Smooth muscle cell (in vitro differentiated cells): ENCODE results near the gene ZEB1. TPM values are rescaled to one million over a fixed set of nuclear protein-coding genes. Genes with fewer than 3 reads are reported as not detected.

ENCODE experiments used
- DNase-seq: peaks from one replicate; lab custom pipeline; 2025; ENCODE audit not compliant: unreplicated experiment; lab: John Stamatoyannopoulos, UW
- H2AFZ ChIP-seq: fragments of 200-600 bp; sonication (generic); 2 replicates; pipeline ENCODE4 v1.6.0; 2016; ENCODE audit warnings: antibody characterized with exemption, low read depth, mild to moderate bottlenecking
- H3F3A ChIP-seq: fragments of 200-600 bp; sonication (generic); 2 replicates; pipeline ENCODE4 v1.6.0; 2017; ENCODE audit warnings: antibody characterized with exemption, low read depth
- H3K27ac ChIP-seq: fragments of 200-600 bp; sonication (generic); 2 replicates; pipeline ENCODE4 v1.5.1; 2016; ENCODE audit warnings: low read depth, mild to moderate bottlenecking
- H3K27me3 ChIP-seq: fragments of 200-600 bp; sonication (generic); 2 replicates; pipeline ENCODE4 v1.6.1; 2016; ENCODE audit warnings: low read depth, mild to moderate bottlenecking
- H3K36me3 ChIP-seq: fragments of 200-600 bp; sonication (generic); 2 replicates; pipeline ENCODE4 v1.5.1; 2016; ENCODE audit warnings: low read depth
- H3K4me1 ChIP-seq: fragments of 200-600 bp; sonication (generic); 2 replicates; pipeline ENCODE4 v1.5.1; 2016; ENCODE audit warnings: low read depth
- H3K4me2 ChIP-seq: fragments of 200-600 bp; sonication (generic); 2 replicates; pipeline ENCODE4 v1.6.0; 2016; ENCODE audit warnings: mild to moderate bottlenecking
- H3K4me3 ChIP-seq: fragments of 200-600 bp; sonication (generic); 2 replicates; pipeline ENCODE4 v1.5.1; 2016; ENCODE audit warnings: mild to moderate bottlenecking
- H3K79me2 ChIP-seq: fragments of 200-600 bp; sonication (generic); 2 replicates; pipeline ENCODE4 v1.6.0; 2016; ENCODE audit warnings: low read depth, mild to moderate bottlenecking
- H3K9ac ChIP-seq: fragments of 200-600 bp; sonication (generic); 2 replicates; pipeline ENCODE4 v1.6.0; 2016; ENCODE audit warnings: low read depth
- H3K9me3 ChIP-seq: fragments of 200-600 bp; sonication (generic); replicated peaks from 2 replicates; pipeline ENCODE4 v1.5.1; 2016; ENCODE audit warnings: low read depth
- H4K20me1 ChIP-seq: fragments of 200-600 bp; sonication (generic); 2 replicates; pipeline ENCODE4 v1.6.0; 2016; ENCODE audit warnings: low read depth
- WGBS: methylation state at CpG from one replicate; pipeline ENCODE4 v1.1.7; 2016; ENCODE audit warnings: low lambda C conversion rate; 5-methylcytosine and 5-hydroxymethylcytosine counted together
- polyA plus RNA-seq: library from polyadenylated mRNA; unstranded; fragments of >200 nt; fragmentation: Nextera tagmentation; extraction: Ambion mirVana; gene quantifications from 2 replicates; pipeline ENCODE4 v1.2.1, GENCODE V29; 2016
- small RNA-seq: library from RNA; depleted of rRNA; stranded (forward); fragments of <200 nt; gene quantifications from one replicate; pipeline ENCODE3, GENCODE V24; 2014
- total RNA-seq: library from RNA; depleted of rRNA; stranded (reverse); fragments of >200 nt; gene quantifications from 2 replicates; pipeline ENCODE4 v1.2.3, GENCODE V29; 2014
- TF ChIP-seq, protein P1 (sequence below): fragments of 200-600 bp; sonication (generic); IDR thresholded peaks from 2 replicates; pipeline ENCODE4 v1.5.1; 2017; ENCODE audit warnings: borderline replicate concordance, mild to moderate bottlenecking, antibody characterized with exemption; ENCODE audit not compliant: insufficient read depth, poor library complexity, severe bottlenecking

Gene ZEB1
- total and polyA plus RNA-seq, 2 experiments from 2014 or later = 7.9 to 15.7 TPM

DNA sequence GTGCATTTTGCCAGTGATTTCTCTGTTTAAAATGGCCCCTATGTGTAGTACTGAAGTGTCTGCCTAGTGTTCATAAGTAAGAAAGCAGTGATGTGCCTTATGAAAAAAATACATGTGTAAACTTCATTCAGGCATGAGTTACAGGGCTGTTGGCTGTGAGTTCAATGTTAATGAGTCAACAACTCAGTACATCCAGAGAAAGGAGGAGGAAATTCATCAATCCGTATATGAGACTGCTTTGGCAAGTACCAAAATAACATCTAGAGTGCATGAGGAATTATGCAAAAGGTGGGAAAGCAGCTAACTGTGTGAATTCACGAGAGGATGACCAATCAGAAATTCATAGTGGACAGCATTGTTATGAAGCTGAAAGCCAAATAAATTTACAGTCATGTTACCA is 255.6 kb downstream of the ZEB1 start:
- Histone ChIP-seq H3K9me3 (peaks cover 4% of the 10 kb centered on the region), H4K20me1 (no peaks in the 10 kb centered on the region), H3K36me3 (peaks cover 9% of the 10 kb centered on the region), H3K27ac (no peak overlapping the region), H3F3A (no peaks in the 10 kb centered on the region), H3K9ac (no peak overlapping the region), H3K4me1 (no peaks in the 10 kb centered on the region), H3K27me3 (no peaks in the 10 kb centered on the region), H3K79me2 (no peaks in the 10 kb centered on the region), H3K4me3 (no peak overlapping the region), H3K4me2 (no peak overlapping the region), H2AFZ (no peak overlapping the region)
- DNase-seq = no peak
- 88% methylated on average over 2 of the region's 2 CpGs for WGBS
- TF ChIP-seq, protein P1, sequence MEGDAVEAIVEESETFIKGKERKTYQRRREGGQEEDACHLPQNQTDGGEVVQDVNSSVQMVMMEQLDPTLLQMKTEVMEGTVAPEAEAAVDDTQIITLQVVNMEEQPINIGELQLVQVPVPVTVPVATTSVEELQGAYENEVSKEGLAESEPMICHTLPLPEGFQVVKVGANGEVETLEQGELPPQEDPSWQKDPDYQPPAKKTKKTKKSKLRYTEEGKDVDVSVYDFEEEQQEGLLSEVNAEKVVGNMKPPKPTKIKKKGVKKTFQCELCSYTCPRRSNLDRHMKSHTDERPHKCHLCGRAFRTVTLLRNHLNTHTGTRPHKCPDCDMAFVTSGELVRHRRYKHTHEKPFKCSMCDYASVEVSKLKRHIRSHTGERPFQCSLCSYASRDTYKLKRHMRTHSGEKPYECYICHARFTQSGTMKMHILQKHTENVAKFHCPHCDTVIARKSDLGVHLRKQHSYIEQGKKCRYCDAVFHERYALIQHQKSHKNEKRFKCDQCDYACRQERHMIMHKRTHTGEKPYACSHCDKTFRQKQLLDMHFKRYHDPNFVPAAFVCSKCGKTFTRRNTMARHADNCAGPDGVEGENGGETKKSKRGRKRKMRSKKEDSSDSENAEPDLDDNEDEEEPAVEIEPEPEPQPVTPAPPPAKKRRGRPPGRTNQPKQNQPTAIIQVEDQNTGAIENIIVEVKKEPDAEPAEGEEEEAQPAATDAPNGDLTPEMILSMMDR = no peak

DNA sequence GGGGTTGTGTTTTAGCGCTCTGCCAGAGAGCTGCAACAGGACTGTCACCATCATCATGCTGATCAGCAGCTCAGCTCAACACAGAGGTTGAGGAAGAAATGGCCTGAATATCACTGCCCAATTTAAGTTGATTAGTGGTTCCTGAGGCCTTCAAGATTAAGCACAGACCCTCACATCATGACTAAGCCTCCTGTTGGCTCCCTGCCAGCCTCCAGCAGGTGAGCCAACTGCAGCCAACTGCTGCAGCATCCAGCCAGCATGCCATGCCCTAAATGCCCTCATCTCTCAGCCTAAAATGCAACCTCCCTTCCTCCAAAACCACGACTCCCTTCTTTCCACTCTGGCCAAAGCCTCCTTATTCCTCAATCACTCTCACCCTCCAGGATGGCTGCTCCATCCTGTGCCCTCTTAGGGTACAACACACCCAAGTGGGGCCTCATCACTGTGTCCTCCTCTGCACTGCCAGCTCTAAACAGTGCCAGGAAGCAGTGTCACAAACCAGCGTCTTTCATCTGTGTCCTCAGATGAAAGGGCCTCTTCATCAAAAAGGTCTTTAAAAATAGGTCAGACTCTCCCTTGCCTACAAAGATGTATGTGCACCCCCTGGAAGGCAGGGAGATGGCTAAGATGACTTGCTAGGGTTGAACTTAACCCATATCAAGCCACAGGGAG is 259.3 kb downstream of the ZEB1 start:
- DNase-seq = no peak
- TF ChIP-seq, protein P1 = no peak
- 92% methylated on average over 3 of the region's 3 CpGs for WGBS

DNA sequence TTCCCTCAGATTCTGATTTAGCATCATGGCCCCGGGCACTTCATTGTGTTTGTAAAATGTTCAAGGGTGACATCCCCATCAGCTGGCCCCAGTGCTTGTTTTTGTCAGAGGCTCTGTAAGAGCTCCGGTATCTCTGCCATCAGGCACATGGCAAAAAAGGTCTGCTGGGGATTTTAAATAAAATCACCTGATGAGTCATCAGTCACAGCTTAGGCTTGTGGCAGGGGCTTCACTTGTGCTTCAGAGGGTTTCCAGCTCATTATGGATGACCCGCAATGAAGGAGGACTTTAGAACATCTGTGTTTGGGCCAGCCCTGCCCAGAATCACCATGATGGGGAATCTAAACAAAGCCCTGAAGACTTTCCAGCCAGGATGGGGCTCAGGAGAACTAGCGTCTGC is 259.9 kb downstream of the ZEB1 start:
- Histone ChIP-seq H3K4me3 (no peak overlapping the region), H3K4me2 (no peak overlapping the region), H4K20me1 (no peaks in the 10 kb centered on the region), H3K79me2 (no peaks in the 10 kb centered on the region), H3K36me3 (no peaks in the 10 kb centered on the region), H3K4me1 (no peaks in the 10 kb centered on the region), H3K27me3 (no peaks in the 10 kb centered on the region), H3F3A (no peaks in the 10 kb centered on the region), H2AFZ (no peak overlapping the region), H3K9ac (no peak overlapping the region), H3K27ac (no peak overlapping the region), H3K9me3 (no peaks in the 10 kb centered on the region)
- TF ChIP-seq, protein P1 = no peak
- no peak for DNase-seq
- 87% methylated on average over 4 of the region's 4 CpGs for WGBS

More for the DNA sequence above, 259.3 kb downstream of the ZEB1 start:
- H3K4me2 ChIP-seq = no peak overlapping the region
- H3K27me3 ChIP-seq = no peaks in the 10 kb centered on the region
- H3K79me2 ChIP-seq = no peaks in the 10 kb centered on the region
- H3F3A ChIP-seq = no peaks in the 10 kb centered on the region
- H3K36me3 ChIP-seq = no peaks in the 10 kb centered on the region
- H3K4me1 ChIP-seq = no peaks in the 10 kb centered on the region
- H4K20me1 ChIP-seq = no peaks in the 10 kb centered on the region
- no peak overlapping the region for H3K9ac ChIP-seq
- no peak overlapping the region for H3K27ac ChIP-seq
- H3K9me3 ChIP-seq = no peaks in the 10 kb centered on the region
- H3K4me3 ChIP-seq = no peak overlapping the region
- H2AFZ ChIP-seq = no peak overlapping the region

Small RNAs within 50 kb of the gene (small RNA-seq; reads per million reads assigned to genes)
- gene SPTLC1P1 = 0.47 reads per million, percentile 16 among the genes with 10 or more reads in this experiment
